ENCODE results near the gene TMEM150A.

The TMEM150A gene

DNA sequence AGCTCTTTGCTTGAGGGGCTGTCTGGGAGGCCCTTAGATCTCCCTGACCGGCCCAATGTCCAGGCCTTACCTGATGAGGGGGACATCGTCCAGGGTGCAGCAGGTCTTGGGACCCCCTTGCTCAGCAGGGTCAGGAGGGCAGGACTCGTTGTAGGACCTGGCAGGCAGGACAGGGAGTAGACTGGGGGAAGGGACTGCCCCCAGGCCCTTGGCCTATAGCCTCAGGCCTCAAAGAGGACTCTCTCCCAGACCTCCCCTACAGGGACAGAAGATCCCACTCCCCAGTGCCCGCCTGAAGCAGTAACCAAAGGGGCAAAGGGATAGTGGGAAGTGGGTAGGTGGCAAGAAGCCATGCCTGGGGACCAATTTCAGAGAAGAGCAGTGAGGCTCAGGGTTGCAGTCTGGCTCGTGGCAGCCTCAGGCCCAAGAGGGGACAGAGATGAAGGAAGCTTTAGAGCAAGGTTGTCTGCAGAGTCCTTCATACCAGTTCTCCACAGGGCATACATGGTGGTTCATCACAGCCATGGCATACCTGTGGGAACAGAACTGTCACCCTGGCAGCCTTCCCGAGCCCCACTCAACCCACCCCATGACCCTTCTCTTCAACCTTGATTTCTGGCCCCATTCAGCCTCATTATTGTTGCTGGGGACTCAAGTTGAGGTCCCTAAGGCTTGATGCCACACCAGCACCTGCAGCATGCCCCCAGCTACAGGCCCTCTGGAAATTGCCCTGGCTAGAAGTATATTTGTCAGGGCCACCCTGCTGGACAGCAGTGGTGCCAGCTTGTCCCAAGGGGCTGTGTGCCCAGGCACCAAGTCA, 1.3 kb downstream of the TMEM150A start:
- no peak for TF ChIP-seq GATA2 (IDR thresholded peaks at IDR 0.05; ENCODE audit: low read depth, low read length)
- TF ChIP-seq GATA3 (IDR thresholded peaks at IDR 0.05; ENCODE audit: low read depth, low read length) = no peak

DNA sequence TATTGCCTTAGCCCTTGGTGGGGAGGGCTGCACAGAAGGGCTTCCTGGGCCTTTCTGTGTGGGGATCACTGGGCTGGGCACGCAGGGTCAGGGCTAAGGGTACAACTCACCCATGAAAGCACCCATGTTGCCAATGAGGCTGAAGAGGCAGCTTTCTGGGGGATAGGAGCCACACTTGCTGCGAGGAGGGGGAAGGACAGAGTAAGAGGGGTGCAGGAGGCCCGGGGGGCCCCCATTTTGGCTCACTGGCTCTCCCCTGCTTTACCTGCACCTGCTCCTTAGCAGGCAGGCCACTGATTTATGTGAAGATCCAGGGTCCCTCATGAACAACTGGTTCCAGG, 2.3 kb downstream of the TMEM150A start:
- no peak for TF ChIP-seq GATA2 (IDR thresholded peaks at IDR 0.05; ENCODE audit: low read depth, low read length)
- TF ChIP-seq GATA3 (IDR thresholded peaks at IDR 0.05; ENCODE audit: low read depth, low read length) = no peak

DNA sequence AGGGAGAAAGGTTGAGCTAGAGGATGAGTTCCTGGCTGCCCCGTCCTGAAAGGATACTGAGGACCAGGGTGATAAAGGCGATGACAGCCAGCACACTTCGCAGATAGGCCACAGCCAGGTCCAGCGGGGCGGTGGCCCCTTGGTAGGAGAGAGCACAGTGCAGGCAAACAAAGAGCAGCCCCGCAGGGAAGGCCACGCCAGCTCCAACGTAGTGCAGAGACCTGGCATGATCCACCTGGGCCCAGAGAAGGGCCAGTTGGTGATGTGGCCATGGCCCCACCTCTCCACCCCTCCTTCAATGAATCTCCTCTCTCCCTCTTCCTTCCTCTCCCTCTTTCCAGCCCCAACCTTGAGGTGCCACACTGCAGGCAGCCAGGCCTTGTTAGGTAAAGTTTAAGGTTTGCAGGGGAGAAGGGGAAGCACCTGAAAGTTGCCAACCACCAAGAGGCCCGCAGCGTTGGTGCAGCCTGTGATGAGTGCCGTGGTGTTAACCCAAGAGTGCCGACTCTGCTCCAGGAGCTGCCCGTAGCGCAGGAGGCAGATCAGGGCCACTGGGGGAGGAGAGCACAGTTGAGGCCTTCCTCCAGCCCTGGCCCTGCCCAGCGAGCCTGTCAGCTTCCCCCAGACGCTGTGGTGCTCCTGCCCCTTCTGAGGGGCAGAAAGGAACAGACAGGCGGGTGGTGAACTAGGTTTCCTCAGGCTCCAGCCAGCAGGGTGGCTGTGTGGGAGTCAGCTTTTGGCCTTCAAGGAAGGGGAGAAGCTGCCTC, 2.8 kb downstream of the TMEM150A start:
- TF ChIP-seq GATA3 (IDR thresholded peaks at IDR 0.05; ENCODE audit: low read depth, low read length) (no peak), GATA2 (IDR thresholded peaks at IDR 0.05; ENCODE audit: low read depth, low read length) (no peak)

DNA sequence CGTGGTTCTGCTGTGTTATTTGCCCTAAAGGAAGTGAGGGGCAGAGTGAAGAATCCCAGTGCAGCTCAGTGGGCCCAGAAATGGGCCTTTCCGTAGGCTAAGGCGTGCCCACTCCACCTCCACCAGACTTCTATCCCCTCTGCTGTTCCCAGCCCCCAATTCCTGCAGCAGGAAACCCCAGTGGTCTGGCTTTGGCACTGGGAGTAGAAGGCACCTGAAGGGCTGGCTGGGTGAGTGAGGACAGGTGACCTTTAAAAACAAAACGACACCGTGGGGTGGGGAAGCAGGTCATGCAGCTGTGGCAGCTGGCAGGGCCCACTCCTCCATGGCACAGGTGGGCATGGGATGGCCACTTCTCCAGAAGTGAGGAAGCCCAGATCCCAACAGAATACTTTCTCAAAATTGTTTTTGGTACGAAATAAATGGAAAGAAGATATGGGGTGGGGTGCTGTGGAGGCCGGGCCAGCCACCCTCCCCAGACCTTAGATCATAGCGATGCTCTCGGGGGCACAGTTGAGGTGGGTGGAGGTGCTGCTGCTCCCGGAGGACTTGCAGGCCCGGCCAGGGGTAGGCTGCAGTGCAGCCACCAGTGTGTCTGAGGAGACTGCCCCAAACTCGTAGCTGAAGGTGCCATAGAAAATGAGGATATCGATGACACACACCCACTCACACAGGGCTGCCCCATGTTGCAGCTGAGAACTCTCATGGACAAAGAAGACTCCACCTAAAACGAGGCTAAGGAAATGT, 3.7 kb downstream of the TMEM150A start:
- TF ChIP-seq GATA2 (IDR thresholded peaks at IDR 0.05; ENCODE audit: low read depth, low read length) (no peak), GATA3 (IDR thresholded peaks at IDR 0.05; ENCODE audit: low read depth, low read length) (no peak)

DNA sequence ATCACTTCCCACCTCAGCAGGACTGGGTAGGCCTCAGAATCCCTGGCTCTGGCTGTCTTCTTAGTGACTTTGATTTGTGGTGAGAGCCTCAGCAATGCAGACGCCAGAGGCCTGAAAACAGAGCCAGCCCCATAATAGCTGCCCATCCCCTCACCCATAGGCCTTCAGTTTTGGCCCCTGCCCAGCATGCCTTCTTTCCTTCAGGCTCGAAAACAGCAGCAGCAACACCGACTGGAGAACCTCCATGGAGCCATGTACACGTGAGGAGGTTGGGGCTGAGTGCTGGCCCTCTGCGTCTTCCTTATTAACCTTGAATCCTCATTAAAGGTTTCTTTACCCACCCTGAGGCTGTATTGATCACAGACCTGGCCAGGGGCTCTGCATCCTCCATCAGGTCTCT, 5.3 kb downstream of the TMEM150A start:
- TF ChIP-seq GATA3 (IDR thresholded peaks at IDR 0.05; ENCODE audit: low read depth, low read length) = no peak
- no peak for TF ChIP-seq GATA2 (IDR thresholded peaks at IDR 0.05; ENCODE audit: low read depth, low read length)

DNA sequence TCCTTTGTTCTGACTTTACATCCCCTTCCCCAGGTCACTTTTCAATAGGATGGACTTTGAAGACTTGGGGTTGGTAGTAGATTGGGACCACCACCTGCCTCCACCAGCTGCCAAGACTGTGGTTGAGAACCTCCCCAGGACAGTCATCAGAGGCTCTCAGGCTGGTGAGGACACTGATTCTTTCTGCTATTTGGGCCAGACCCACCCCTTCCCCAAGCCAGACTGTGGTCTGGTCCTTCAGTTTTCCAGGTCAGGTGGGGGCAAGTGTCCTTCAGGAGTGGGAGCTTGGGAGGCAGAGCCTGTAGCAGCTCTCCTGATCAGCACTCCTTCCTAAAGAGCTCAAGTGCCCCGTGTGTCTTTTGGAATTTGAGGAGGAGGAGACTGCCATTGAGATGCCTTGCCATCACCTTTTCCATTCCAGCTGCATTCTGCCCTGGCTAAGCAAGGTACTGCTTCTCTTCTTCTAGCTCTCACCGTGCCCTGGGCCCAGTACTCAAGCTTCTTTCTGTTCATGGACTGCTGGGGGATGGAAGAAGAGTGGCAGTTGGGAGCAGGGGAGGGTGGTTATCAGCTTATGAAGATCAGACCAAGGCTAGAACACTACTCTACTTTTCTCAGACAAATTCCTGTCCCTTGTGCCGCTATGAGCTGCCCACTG, 5.9 kb downstream of the TMEM150A start:
- TF ChIP-seq GATA3 (IDR thresholded peaks at IDR 0.05; ENCODE audit: low read depth, low read length) (no peak), GATA2 (IDR thresholded peaks at IDR 0.05; ENCODE audit: low read depth, low read length) (no peak)

DNA sequence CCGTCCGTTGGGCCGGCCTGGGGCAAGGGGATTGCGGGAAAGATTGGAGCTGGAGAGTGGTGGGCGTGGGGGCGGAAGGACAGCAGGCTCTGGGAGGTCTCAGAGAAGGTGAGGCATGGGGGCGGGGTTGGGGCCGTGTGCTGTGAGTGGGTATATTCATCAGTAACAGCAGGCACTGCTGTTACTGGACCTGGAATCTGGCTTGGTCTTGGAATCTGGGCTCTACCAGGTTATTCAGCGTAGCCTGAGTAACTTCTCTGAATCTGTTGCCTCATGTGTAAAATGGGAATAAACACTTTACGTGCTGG, 6.5 kb downstream of the TMEM150A start:
- TF ChIP-seq GATA2 (IDR thresholded peaks at IDR 0.05; ENCODE audit: low read depth, low read length) = no peak
- no peak for TF ChIP-seq GATA3 (IDR thresholded peaks at IDR 0.05; ENCODE audit: low read depth, low read length)

DNA sequence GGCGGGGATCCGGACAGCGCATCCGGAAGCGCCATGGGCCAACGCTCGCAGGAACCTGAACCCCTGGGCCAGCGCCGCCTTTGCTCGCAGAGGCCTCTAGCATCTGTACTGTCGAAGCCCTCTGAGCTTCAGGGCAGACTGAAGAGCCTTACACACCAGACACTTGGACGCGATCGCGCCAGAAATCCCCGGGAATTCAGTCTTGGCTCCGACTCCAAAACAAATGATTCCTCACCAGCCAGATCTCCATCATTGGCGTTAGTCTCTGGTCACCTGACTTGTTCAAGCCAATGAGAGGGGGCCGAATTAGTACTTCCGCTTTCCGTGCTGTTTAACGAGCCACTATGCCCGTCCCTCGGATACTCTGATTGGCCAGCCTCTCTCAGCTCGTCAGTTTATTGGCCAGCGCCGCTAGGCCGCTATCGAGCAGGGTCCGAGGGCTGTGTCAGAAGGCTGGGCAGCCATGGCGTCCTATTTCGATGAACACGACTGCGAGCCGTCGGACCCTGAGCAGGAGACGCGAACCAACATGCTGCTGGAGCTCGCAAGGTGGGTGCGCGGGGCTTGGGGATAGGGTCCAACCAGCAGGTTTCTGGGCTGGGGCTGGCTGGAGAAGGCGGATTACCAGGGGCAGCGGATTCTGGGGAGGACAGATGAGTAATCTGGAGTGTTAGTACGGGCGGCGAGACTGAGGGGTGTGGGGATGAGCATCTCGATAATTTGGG, 7.0 kb downstream of the TMEM150A start, which contains the start of gene RNF181:
Gene RNF181 (plus strand): TSS at position 445 of the 725 bp plus-strand sequence. CDS start 19 bp downstream, at position 464.
- no peak for TF ChIP-seq GATA3 (IDR thresholded peaks at IDR 0.05; ENCODE audit: low read depth, low read length)
- no peak for TF ChIP-seq GATA2 (IDR thresholded peaks at IDR 0.05; ENCODE audit: low read depth, low read length)

DNA sequence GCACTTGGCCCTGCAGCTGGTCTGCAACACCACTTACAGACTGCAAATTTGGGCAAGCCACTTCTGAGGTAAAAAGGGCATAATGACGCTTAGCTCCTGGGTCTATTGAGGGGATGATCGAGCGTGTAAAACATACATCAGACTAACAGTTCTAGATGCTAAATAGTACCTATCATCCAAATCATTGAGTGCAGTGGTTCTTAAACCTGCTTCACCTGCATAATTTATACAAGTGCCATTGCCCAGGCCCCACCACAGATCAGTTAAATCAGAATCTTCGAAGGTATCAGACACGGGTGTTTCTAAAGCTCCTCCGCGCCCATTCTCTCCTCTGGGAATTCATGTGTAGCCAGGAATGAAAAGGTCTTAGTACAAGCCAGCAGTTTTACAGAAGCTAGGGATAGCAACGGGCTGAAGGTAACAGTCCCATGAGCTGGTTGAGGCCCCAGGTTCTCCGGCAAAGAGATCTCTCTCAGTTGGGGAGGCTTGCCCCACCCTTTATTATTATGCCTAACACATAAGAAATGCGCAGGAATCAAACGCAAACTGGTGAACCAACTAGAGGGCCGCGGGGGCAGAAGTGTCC, 7.7 kb downstream of the TMEM150A start:
- TF ChIP-seq GATA2 (IDR thresholded peaks at IDR 0.05; ENCODE audit: low read depth, low read length) = no peak
- TF ChIP-seq GATA3 (IDR thresholded peaks at IDR 0.05; ENCODE audit: low read depth, low read length) = no peak

DNA sequence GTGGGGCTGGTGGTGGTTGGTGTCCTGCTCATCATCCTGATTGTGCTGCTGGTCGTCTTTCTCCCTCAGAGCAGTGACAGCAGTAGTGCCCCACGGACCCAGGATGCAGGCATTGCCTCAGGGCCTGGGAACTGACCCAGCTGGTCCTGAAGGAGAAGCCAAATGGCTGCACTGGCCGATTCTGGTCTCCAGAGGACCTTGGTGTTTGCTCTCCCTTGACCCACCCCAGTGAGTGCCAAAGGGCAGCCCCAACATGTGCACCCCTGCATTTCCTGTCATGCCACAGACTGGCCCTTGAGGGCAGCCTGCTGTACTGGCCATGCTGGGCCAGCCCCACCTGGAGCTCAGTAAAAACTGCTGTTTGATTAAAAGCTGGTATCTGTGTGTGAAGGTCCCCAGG, 9.5 kb downstream of the TMEM150A start:
- TF ChIP-seq GATA2 (IDR thresholded peaks at IDR 0.05; ENCODE audit: low read depth, low read length) = no peak

DNA sequence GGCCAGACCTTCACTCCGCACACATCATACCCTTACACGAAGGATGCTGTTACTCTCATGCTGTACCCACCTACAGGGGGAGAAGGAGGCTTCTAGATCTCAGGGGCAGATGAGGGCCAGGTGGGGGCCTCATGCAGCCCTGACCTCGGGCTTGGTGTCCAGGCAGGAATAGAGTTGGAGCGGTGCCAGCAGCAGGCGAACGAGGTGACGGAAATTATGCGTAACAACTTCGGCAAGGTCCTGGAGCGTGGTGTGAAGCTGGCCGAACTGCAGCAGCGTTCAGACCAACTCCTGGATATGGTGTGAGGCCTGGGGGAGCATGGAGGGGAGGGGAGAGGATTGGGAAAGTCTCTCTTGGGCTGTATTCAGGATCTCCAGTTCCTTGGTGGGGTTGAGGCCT, 10.9 kb downstream of the TMEM150A start:
- TF ChIP-seq GATA3 (IDR thresholded peaks at IDR 0.05; ENCODE audit: low read depth, low read length) = no peak
- peak; percentile 39; the same call in 1 of the 2 replicates for TF ChIP-seq GATA2 (IDR thresholded peaks at IDR 0.05; ENCODE audit: low read depth, low read length)

DNA sequence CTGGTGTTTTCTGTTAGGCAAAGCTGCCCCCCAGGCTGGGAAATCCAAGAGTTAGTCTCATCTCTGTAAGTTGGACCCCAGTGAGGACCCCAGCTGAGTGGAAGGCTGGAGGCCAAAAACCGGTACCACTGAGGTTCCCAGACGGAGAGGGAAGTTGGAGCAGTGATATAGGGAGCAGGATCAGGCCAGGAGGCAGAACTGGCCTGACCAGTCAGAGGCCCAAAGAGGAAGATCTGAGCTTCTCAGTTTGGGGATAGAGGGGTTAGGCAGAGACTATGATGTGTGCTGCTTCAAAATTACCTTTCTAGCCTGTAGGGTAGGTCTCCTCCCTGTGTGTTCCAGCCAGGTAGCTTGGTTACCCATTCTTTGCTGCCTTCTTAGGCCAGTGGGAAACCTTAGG, 11.5 kb downstream of the TMEM150A start:
- TF ChIP-seq GATA2 (IDR thresholded peaks at IDR 0.05; ENCODE audit: low read depth, low read length) (no peak), GATA3 (IDR thresholded peaks at IDR 0.05; ENCODE audit: low read depth, low read length) (no peak)
